ENCODE results near the gene SLC26A1.

SLC26A1 gene

DNA sequence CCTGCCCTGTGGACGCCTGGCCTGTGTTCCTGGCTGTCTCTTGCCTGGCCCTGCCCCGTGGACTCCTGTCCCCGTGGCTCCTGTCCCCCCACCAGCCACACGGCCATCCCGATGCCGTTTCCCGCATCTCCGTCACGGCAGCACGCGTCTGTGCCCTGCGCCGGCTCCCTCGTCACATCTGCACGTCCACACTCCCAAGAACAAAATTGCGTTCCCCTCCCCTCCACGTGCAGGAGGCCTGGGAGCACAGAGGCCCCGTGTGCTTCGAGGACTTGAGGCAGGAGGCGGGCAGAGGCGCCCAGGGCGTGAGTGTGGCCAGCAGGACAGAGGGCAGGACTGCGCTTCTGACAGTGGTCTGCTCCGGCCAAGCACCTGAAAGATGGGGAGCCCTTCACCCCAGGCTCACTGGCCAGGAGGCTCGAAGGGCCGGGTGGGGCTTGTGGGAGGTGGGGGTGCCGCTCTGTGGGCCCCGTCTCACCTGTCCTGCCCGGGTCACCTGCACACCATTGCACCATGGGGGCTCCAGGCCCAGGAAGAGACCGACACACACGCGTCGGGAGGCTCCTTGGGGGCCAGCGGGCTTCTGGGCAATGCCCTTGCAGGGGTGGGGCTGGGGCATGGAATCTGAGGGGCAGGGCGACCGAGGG, 35.5 kb upstream of the SLC26A1 start:
- no peak for DNase-seq

DNA sequence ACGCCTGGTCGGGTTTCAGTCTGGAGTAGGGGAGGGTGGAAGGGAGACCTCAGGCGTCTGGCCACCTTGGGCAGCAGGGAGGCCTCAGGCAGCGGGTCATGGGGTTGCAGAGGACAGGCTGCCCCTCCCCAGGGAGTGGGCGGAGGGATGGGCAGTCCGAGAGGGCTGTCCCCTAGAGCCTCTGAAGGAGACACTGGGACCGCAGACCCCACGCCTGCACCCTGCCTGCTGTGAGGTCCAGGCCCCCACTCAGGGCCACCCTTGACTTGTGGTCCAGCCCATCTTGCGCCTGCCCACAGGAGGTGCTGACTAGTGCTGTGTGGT, 34.7 kb upstream of the SLC26A1 start:
- DNase-seq = no peak

DNA sequence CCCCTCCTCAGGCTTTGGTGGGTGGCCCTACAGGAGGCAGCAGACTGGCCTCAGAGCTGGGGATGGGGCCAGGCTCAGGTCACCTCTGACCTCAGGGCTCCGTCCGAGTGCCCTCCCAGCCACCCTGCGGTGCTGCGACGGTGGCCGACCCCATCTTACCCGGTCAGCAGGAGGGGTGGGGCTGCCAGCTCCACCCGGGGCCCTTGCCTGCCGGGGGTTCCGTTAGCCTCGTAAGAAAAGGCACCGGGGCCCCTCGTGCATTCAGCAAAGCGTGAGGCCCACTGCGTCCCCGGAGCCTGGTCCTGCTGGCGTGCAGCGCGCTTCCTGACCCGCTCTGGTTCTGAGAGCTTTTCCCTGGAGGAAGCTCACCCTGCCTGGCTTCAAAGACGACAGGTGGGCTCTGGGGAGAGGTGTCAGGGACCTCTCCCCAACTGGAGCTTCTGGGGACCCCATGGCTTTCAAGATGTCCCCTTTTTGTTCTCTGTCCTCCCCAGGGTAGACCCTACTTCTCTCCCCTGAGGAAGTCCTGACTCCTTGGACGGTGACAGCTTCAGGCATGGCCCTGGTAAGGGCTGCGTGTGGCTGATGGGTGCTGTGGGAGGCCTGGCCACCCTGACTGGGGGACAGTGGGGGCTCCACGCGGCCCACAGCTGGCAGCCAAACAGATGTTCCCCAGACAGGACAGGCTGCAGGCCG, 34.2 kb upstream of the SLC26A1 start:
- no peak for DNase-seq

DNA sequence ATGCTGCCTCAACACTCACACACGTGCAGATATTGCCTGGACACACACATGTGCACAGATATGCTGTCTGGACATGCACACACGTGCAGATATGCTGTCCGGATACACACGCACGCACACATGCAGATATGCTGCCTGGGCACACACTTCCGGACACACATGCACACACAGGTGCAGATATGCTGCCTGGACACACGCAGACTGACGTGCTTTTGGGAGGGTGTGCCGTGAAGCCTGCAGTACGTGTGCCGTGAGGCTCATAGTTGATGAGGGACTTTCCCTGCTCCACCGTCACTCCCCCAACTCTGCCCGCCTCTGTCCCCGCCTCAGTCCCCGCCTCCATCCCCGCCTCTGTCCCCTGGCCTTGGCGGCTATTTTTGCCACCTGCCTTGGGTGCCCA, 32.9 kb upstream of the SLC26A1 start:
- DNase-seq = peak; percentile 41

DNA sequence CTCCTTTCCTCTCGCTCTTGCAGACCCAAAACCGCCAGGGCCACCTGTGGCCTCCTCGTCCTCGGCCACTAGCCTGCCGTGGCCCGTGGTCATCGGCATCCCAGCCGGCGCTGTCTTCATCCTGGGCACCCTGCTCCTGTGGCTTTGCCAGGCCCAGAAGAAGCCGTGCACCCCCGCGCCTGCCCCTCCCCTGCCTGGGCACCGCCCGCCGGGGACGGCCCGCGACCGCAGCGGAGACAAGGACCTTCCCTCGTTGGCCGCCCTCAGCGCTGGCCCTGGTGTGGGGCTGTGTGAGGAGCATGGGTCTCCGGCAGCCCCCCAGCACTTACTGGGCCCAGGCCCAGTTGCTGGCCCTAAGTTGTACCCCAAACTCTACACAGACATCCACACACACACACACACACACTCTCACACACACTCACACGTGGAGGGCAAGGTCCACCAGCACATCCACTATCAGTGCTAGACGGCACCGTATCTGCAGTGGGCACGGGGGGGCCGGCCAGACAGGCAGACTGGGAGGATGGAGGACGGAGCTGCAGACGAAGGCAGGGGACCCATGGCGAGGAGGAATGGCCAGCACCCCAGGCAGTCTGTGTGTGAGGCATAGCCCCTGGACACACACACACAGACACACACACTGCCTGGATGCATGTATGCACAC, 31.8 kb upstream of the SLC26A1 start:
- no peak for DNase-seq

DNA sequence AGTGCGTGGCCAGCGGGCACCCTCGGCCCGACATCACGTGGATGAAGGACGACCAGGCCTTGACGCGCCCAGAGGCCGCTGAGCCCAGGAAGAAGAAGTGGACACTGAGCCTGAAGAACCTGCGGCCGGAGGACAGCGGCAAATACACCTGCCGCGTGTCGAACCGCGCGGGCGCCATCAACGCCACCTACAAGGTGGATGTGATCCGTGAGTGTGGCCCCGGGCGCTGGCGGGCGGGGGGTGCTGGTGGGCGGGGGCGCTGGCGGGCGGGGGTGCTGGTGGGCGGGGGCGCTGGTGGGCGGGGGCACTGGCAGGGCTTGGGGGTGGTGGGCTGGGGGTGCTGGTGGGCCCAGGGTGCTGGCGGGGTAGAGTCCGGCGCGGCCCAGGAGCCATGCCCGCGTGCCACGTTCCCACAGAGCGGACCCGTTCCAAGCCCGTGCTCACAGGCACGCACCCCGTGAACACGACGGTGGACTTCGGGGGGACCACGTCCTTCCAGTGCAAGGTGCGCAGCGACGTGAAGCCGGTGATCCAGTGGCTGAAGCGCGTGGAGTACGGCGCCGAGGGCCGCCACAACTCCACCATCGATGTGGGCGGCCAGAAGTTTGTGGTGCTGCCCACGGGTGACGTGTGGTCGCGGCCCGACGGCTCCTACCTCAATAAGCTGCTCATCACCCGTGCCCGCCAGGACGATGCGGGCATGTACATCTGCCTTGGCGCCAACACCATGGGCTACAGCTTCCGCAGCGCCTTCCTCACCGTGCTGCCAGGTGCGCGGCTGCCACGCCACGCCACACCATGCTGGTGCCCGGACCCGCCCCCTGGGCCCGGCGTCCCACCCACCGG, 30.9 kb upstream of the SLC26A1 start:
- no peak for DNase-seq

DNA sequence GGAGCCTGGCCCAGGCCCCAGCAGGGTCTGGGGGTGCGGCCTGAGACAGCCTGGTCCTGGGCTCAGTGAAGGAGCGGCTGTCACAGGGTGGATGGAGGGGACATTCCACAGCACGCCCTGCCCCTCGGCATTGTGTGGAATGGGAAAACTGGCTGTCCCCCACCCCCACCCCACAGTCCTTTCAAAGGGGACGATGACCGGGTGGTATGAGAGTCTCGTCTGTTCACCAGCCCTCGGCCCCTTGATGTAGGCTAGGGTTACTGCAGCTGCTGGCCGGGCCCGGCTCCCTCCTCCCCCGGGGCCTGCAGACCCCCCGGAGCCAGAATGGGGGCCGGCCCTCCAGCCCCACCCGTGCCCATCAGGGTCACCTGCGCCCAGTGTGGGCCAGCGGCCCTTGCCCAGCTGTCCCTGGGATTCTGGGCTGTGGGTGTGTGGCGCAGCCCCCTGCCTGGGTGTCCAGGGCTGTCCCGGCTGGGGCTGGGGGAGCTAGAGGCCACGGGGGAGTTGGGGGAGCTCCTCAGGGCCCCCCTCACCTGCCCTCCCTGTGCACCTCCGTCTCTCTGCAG, 30.0 kb upstream of the SLC26A1 start:
- no peak for DNase-seq

DNA sequence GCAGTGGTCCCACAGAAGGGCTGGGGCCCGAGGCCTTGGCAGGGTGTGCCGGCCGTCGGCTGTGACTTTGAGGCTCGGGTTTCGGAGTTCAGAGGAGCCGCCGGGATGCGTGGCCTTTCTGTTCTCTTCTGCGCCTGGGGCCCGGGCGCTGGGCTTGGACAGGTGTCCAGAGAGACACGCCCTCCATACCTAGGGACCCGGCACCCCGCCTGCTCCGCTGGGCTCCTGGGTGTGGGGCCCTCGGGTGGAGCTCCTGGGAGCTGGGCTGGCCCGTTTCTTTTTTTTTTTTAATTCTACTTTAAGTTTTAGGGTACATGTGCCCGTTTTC, 29.5 kb upstream of the SLC26A1 start:
- no peak for DNase-seq

DNA sequence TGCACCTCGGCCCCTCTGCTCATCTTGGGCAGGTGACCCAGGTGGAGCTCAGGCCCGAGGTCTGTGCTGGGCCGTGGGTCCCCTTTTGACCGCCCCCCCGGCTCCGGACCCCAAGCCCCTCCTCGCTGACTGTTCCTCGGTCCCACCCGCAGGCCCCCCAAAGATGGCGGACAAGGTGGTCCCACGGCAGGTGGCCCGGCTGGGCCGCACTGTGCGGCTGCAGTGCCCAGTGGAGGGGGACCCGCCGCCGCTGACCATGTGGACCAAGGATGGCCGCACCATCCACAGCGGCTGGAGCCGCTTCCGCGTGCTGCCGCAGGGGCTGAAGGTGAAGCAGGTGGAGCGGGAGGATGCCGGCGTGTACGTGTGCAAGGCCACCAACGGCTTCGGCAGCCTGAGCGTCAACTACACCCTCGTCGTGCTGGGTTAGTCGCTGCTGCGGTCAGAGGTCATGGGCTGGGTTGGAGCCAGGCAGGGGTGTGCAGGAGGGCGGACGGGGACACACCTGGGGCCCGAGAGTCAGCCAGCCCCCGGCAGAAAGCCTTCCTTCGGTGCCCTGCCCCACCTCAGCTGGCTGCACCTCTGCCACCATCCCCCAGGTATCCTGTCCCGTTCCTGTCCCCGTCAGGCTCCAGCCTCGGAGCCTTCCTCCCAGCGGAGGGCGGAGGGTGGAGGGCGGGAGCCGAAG, 29.0 kb upstream of the SLC26A1 start:
- no peak for DNase-seq

DNA sequence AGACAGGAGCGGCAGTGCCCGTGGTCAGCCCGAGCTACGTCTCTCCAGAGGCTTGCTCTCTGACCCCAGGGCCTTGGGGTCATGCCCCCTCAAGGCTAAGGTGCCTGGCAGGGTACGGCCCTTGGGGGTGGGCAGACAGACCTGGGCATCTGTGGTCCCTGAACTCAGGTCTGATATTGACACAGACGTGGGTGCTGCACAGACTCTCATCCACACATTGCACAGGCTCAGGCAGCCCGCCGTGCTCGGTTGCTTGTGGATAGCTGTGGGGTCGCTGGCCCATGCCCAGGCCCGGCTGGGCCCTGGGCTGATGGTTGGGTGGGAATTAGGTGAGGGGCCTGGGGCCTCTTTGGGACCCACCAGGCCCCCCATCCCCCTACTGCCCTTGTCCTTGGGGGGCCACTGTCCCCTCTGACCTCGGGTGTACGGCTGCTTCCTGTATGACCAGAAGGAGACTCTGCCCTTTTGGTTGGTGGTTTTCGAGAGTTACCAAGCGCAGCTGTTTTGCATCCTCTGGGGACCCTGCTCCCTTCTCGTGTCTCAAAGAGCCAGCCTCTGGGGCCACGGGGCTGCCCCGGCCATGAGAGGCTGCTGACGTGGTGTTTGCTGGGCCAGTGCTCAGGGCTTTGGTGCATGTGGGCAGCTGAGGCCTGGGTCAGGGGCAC, 28.3 kb upstream of the SLC26A1 start:
- no peak for DNase-seq

DNA sequence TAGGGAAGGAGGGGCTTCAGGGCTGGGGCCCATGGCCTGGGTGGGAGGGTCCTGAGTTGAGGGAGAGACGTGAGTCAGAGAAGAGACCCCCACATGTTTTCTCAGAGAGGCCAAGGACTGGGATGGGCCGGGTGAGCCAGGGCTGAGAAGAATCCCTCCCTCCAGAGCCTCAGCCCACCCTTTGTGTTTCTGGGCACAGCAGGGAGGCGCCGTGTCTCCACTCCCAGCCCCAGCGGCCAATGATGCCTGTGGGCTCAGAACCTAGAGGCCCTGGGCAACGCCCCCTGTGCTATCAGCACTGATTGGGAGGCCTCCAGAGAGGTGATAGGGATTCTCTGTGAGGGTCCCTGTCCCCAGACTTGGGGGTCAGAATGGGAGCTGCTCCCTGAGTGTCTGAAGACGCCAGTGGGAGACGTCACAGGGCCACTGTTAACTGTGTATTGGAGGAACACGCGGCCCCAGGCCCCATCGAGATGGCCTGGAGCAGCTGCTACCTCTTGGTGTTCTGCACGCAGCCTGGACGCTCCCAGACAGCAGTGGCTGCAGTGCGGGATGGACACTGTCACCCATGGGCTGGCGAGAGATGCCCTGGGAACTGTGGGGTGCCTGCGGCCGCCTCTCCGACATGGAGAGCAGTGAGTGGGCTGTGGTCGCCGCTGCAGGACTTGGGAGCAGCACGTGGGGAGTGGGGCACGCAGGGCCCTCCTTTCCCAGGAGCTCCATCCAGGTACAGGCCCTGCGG, 26.7 kb upstream of the SLC26A1 start:
- no peak for DNase-seq

DNA sequence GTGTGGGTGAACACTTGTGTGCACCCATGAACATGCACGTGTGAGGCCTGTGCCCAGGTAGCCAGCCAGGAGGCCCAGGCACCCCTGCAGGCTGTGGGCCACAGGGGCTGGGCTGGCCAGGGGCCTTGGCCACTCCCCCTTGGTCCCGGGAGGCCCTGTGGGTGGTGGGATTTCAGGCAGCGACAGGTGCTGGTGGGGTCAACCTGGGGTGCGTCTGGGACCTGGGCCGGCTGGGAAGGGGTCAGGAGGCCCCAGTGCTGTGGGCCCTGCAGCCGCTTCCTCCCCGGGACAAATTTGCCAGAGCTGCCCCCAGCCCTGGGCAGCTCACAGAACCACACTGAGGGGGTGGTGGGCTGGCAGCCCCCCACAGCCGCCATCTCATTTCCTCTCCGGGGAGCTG, 26.1 kb upstream of the SLC26A1 start:
- no peak for DNase-seq

DNA sequence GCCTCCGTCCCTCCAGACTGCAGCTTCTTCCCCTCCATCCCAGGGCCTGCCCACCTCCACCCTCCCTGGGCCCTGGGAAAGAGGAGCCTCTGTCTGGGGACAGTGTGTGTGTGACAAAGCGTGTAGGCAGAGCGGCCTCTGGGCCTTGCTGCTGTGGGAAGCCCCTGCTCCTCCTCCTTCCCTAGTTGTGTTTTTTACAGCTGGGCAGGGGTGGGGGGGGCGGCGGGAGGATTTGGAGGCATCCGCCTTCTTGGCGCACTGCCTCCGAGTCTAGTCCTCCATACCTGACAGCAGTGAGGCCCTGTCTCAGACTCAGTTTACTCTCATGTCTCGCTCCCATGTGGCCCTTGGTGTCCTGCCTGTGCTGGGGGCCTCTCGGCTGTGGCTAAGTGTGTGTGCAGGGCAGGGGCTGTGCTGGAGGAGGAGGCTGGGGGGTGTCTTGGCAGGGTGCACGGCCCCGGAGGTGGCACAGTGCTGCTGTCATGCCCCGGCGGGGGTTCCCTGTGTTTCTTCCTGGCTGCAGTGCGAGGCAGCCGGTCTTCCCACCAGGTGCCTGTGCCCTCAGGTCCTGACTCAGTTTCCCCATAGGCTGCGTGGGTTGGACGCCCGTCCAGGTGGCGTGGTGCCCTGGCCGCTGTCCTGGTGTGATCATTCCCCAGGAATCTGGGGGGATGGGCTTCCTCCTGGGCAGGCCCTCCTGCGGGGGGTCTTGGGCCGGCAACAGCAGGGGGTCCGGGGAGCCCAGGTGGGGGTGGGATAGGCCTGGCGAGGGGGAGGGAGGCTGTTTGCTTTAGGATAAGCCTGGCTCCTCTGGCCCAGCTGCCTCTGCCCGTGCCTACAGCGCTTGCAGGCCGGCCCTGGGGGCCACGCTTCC, 25.2 kb upstream of the SLC26A1 start:
- no peak for DNase-seq

DNA sequence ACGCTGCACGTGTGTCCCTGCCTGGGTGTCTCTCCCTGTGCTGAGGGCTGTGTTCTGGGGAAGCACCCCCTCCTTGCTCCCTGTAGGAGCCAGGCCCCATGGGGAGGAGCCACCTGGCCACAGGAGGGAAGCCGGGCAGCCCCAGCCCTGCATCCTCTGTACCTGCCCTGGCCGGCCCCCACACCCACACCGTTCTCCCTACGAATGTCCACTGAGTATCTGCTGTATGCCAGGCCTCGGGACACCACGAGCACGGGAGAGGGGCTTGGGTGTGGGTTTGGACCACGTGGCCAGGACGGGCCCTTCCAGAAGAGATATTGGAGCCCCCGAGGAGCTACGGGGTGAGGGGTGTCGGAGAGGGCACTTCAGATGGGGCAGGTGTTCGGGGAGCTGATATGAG, 24.5 kb upstream of the SLC26A1 start:
- DNase-seq = no peak

DNA sequence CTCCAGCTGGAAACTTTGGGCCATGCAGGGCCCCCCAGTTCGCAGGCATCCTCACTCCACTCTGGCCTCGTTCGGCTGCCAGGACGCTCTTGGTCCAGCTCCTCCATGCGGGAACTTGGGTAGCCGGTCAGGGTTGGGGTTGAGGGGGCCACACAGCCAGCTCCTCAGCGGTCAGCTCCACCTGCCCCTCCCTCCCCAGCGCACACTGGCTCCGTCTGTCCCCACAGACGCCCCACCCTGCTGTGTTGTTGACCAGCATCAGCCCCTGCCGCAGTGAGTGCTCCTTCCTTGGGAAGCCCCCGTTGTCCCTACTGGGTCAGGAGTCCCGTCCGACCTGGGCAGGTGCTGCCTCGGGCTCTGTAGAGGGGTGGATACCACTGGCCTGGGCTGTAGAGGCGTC, 24.0 kb upstream of the SLC26A1 start:
- no peak for DNase-seq

DNA sequence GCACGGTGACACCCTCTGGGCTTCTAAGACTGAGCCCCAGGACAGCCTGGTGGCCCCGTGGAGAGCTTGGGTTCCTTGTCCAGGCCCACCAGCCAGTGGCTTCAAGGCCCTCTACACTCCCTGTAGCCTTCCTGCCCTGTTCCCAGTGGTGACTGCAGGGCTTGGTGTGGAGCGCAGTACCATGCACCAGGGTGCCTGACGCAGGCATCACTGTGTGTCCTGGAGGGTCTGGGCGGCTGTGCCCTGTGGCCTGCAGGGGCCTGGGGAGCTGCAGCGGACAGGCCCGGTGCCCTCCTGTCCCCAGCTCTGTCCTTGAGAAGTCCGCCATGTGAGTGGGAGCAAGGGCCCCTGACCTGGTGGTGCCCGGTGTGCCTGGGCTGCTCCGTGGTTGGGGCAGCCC, 22.5 kb upstream of the SLC26A1 start:
- no peak for DNase-seq

DNA sequence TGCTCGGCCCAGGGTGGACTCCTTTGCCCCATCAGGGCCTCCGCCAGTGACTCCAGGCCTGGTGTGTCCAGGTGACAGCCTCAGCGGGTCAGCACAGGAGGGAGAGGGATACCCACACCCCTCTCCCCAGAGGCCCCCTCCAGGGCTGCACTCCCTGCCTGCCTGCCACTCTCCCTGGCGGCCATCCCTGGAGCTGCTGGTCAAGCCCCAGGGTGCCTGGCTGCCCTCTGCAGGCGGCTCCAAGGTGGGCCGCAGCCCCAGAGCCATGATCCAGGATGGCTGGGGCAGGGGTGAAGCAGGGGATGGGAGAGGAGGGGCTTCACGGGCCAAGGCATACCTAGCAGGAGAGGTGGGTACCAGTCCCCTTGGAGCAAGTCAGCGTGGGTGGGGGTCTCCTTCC, 22.0 kb upstream of the SLC26A1 start:
- DNase-seq = no peak

DNA sequence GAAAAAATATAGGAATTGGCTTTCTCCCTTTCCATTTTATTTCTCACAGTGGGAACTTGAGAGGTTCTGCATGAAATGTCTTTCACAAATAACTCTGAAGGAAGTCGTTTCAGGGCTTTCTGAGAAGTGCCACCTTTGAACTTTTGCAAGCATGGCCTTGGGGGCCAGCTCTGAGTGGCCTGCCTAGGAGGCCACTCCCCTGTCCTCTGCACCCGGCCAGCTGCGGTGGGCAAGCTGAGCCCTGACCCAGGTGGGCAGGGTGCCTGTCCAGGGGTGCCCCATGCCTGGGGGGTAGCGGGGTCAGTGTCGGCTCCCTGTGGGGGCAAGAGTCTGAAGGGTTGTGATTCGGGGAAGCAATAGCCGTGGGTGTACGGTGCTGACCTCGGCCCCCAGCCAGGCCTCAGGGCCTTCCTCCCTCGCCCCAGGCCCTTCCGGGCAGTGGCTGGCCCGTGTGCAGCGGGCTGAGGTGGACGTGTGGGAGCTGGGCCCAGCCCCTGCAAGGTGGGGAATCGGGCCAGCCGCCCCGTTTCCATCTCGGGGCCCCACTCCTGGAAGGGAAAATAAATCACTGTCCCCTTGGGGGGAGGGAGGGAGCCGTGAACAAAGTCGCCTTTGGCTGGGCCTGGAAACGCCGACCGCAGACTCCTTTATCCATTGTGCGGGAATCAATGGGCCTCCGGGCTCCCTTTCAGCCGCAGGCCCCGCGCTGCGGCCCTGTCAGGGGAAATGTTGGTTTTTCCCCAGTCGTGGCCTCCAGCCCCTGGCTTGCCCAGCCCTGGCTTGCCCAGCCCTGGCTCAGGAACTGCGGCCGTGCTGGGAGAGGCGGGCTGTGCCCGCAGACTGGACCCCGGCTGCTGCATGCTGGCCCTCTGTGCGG, 21.3 kb upstream of the SLC26A1 start:
- DNase-seq = no peak

Data from suppressor macrophage treated with lipopolysaccharide for 4 hours (primary cell).